GM18870 (cell line): Measurements from ENCODE around the gene ARRDC2.

Experiments used
- ATAC-seq: cut with Tn5 transposase; IDR thresholded peaks from one replicate; pipeline ENCODE4 v1.9.1; 2021; ENCODE audit warnings: moderate library complexity; ENCODE audit not compliant: unreplicated experiment

The ARRDC2 gene

GRCh38 chr19:18057557-18057956 lies 49.6 kb downstream of the ARRDC2 start:
- no peak for ATAC-seq

- no peak for ATAC-seq
These were observed 50.4 kb downstream of the ARRDC2 start for GRCh38 chr19:18058208-18059009.

- ATAC-seq = no peak
These were observed 51.3 kb downstream of the ARRDC2 start for GRCh38 chr19:18059297-18059696.

GRCh38 chr19:18059902-18060301 lies 51.9 kb downstream of the ARRDC2 start:
- no peak for ATAC-seq

- ATAC-seq = no peak
These were observed 52.5 kb downstream of the ARRDC2 start for GRCh38 chr19:18060472-18060871.

- ATAC-seq = no peak
These were observed 54.1 kb downstream of the ARRDC2 start for GRCh38 chr19:18062028-18062427.

- ATAC-seq = no peak
These were observed 55.5 kb downstream of the ARRDC2 start for GRCh38 chr19:18063463-18063862.
